Measurements from ENCODE around the gene HBP1.

- no peak for TF ChIP-seq CTCF (conservative IDR thresholded peaks at IDR 0.05; ENCODE audit: low read length)
- TF ChIP-seq EZH2phosphoT487 (IDR thresholded peaks at IDR 0.05; ENCODE audit: borderline replicate concordance, low read depth, low read length), result no peak
Measured at GRCh38 chr7:107186240-107186639, 17.4 kb downstream of the HBP1 start.

All from OCI-LY7 (cell line).